SK-N-SH treated with all-trans-retinoic acid at 6 μM for 48 hours (cell line): ENCODE measurements around the gene GGT5.

Source experiments
- BACH2 ChIP-seq: fragments of 250-450 bp; sonication (Bioruptor Pico); IDR thresholded peaks from 2 replicates; pipeline ENCODE4 v1.9.0; 2021; ENCODE audit warnings: mild to moderate bottlenecking, borderline replicate concordance
- ESRRG ChIP-seq: fragments of 250-450 bp; sonication (Bioruptor Pico); IDR thresholded peaks from 2 replicates; pipeline ENCODE4 v1.6.1; 2021; ENCODE audit warnings: mild to moderate bottlenecking
- GLIS3 ChIP-seq: fragments of 250-450 bp; sonication (Bioruptor Pico); IDR thresholded peaks from 2 replicates; pipeline ENCODE4 v1.5.0; 2020; ENCODE audit warnings: mild to moderate bottlenecking, moderate library complexity
- ZC3H10 ChIP-seq: fragments of 250-450 bp; sonication (Bioruptor Pico); IDR thresholded peaks from 2 replicates; pipeline ENCODE4 v1.5.1; 2021; ENCODE audit warnings: mild to moderate bottlenecking, moderate library complexity
- ZFP3 ChIP-seq: fragments of 250-450 bp; sonication (Bioruptor Pico); IDR thresholded peaks from 2 replicates; pipeline ENCODE4 v1.5.0; 2020; ENCODE audit warnings: mild to moderate bottlenecking, moderate library complexity
- ZNF8 ChIP-seq: fragments of 450-650 bp; formaldehyde crosslinking; IDR thresholded peaks from 2 replicates; pipeline ENCODE4 v1.5.0; 2020; ENCODE audit warnings: mild to moderate bottlenecking, moderate library complexity

- no peak for TF ChIP-seq ESRRG (CRISPR knock-in tag)
- no peak for TF ChIP-seq BACH2 (CRISPR knock-in tag)
- TF ChIP-seq ZFP3, result no peak
- TF ChIP-seq ZC3H10 (CRISPR knock-in tag), result no peak
- TF ChIP-seq GLIS3 (CRISPR knock-in tag), result no peak
- TF ChIP-seq ZNF8 (CRISPR knock-in tag), result no peak
These were observed 12.8 kb downstream of the GGT5 start for GRCh38 chr22:24232124-24232523.
